ENCODE measurements around the gene TMOD1.

- TF ChIP-seq ZNF274 (IDR thresholded peaks at IDR 0.05; ENCODE audit: borderline replicate concordance, extremely low read depth, low read length) (no peak), POLR2A (IDR thresholded peaks at IDR 0.05; ENCODE audit: control extremely low read depth in 1 of 2, low read depth in 2 of 2, low read length in 2 of 2) (no peak), RFX5 (IDR thresholded peaks at IDR 0.05; ENCODE audit: borderline replicate concordance, low read depth, low read length) (no peak), POLR2AphosphoS5 (IDR thresholded peaks at IDR 0.05; ENCODE audit: low read depth, low read length) (no peak), RXRA (IDR thresholded peaks at IDR 0.05; ENCODE audit: insufficient read depth, low read depth, low read length) (no peak)
These were observed 32.6 kb upstream of the TMOD1 start for GRCh38 chr9:97468658-97469448.

Measured in H1 (cell line).